ENCODE results near the gene TFDP1. TPM values are rescaled to one million over a fixed set of nuclear protein-coding genes. Genes with fewer than 3 reads are reported as not detected.

Gene TFDP1
- polyA plus RNA-seq, 1 of the 3 experiments (the other 2 are of a cell fraction) = 76.7 TPM

GRCh38 chr13:113650731-113651148, 66.2 kb downstream of the TFDP1 start:
- Histone ChIP-seq H3K4me2 (no peak overlapping the region), H3F3A (replicated peaks; ENCODE audit: insufficient read depth) (no peaks in the 10 kb centered on the region), H3K9me2 (no peaks in the 10 kb centered on the region), H3K27ac (ENCODE audit: low read depth in 2 of 2, low read length in 1 of 2) (no peak overlapping the region), H3K36me3 (replicated peaks in 1 of 2; ENCODE audit: control insufficient read depth in 1 of 2, insufficient read depth in 2 of 2, low read length in 1 of 2) (no peaks in the 10 kb centered on the region), H3K4me1 (ENCODE audit: control insufficient read depth in 1 of 2, insufficient read depth in 2 of 2, low read depth in 1 of 2, low read length in 1 of 2) (peaks cover 12 to 24% of the 10 kb centered on the region in 2 experiments; a peak in 2 of 4 replicates), H3K9me3 (no peaks in the 10 kb centered on the region), H3K27me3 (ENCODE audit: insufficient read depth) (no peaks in the 10 kb centered on the region), H3K4me3 (ENCODE audit: low read depth in 2 of 2, low read length in 1 of 2) (no peak overlapping the region), H4K20me1 (ENCODE audit: insufficient read depth) (no peaks in the 10 kb centered on the region), H2AFZ (ENCODE audit: low read depth) (no peak overlapping the region), H3K79me2 (ENCODE audit: insufficient read depth) (no peaks in the 10 kb centered on the region), H3K9ac (no peak overlapping the region)
- no peak for DNase-seq
- 92% methylated on average over 16 of the region's 16 CpGs for WGBS (ENCODE audit: low lambda C conversion rate)
- ChIA-PET CTCF (interaction anchor here (2.2 kb wide), 1 partner anchor 74 kb away, joined by 9 read pairs; no protein-coding TSS in a partner anchor), POLR2A (no interaction called here)
- no peak for TF ChIP-seq EP300 (IDR thresholded peaks at IDR 0.05; ENCODE audit: borderline replicate concordance in 1 of 2, low read depth in 1 of 2, low read length in 1 of 2)

- no peaks in the 10 kb centered on the region for H3K27me3 ChIP-seq (ENCODE audit: insufficient read depth)
- WGBS (ENCODE audit: low lambda C conversion rate) = 88% methylated on average over 13 of the region's 37 CpGs
- H3F3A ChIP-seq (replicated peaks; ENCODE audit: insufficient read depth) = no peaks in the 10 kb centered on the region
- POLR2A ChIA-PET = no interaction called here
- no peak overlapping the region for H3K9ac ChIP-seq
- no peak overlapping the region for H3K4me3 ChIP-seq (ENCODE audit: low read depth in 2 of 2, low read length in 1 of 2)
- no peaks in the 10 kb centered on the region for H4K20me1 ChIP-seq (ENCODE audit: insufficient read depth)
- no peak for DNase-seq
- no peak overlapping the region for H3K27ac ChIP-seq (ENCODE audit: low read depth in 2 of 2, low read length in 1 of 2)
- H3K79me2 ChIP-seq (ENCODE audit: insufficient read depth) = no peaks in the 10 kb centered on the region
- CTCF ChIA-PET = interaction anchor here (1.0 to 2.2 kb wide), 2 partner anchors 9 to 73 kb away, joined by 3 to 9 read pairs; no protein-coding TSS in a partner anchor
- TF ChIP-seq MAX (IDR thresholded peaks at IDR 0.05; ENCODE audit: low read depth) (no peak), MEF2A (IDR thresholded peaks at IDR 0.05; ENCODE audit: borderline replicate concordance, low read depth) (no peak), GABPA (IDR thresholded peaks at IDR 0.05; ENCODE audit: low read depth) (no peak), GATA2 (CRISPR knock-in tag; IDR thresholded peaks at IDR 0.05) (no peak), TCF12 (IDR thresholded peaks at IDR 0.05) (no peak), CTCF (IDR thresholded peaks at IDR 0.05) (no peak), RXRA (IDR thresholded peaks at IDR 0.05; ENCODE audit: borderline replicate concordance, low read depth) (no peak), FOXJ3 (CRISPR knock-in tag; IDR thresholded peaks at IDR 0.05) (no peak), USF1 (IDR thresholded peaks at IDR 0.05; ENCODE audit: borderline replicate concordance, low read depth) (no peak), ZBTB33 (IDR thresholded peaks at IDR 0.05; ENCODE audit: borderline replicate concordance, low read depth) (no peak), FOXM1 (IDR thresholded peaks at IDR 0.05; ENCODE audit: low read depth) (no peak), REST (IDR thresholded peaks at IDR 0.05; ENCODE audit: low read depth, low read length) (no peak), NRF1 (IDR thresholded peaks at IDR 0.05; ENCODE audit: low read depth, low read length) (no peak)
- no peaks in the 10 kb centered on the region for H3K36me3 ChIP-seq (replicated peaks in 1 of 2; ENCODE audit: control insufficient read depth in 1 of 2, insufficient read depth in 2 of 2, low read length in 1 of 2)
- H3K9me2 ChIP-seq = no peaks in the 10 kb centered on the region
- no peak overlapping the region for H3K4me2 ChIP-seq
- H3K4me1 ChIP-seq (ENCODE audit: control insufficient read depth in 1 of 2, insufficient read depth in 2 of 2, low read depth in 1 of 2, low read length in 1 of 2) = peaks cover 12 to 20% of the 10 kb centered on the region in 2 experiments; a peak in 2 of 4 replicates
- no peaks in the 10 kb centered on the region for H3K9me3 ChIP-seq
- no peak overlapping the region for H2AFZ ChIP-seq (ENCODE audit: low read depth)
Measured at GRCh38 chr13:113651511-113652403, 67.2 kb downstream of the TFDP1 start.

Data from SK-N-SH (cell line).